GM18511 (cell line): Measurements from ENCODE around the gene RNF222.
A peak's percentile ranks its signal among the peaks of the same experiment; 100 is the strongest.
"Not testable (repeated sequence)": the region's sequence is repeated elsewhere in the genome, so short reads cannot be mapped to it uniquely, and the experiment has no call there.

ENCODE experiments used
- ATAC-seq: cut with Tn5 transposase; IDR thresholded peaks from one replicate; pipeline ENCODE4 v1.9.1; 2021; ENCODE audit warnings: mild to moderate bottlenecking, moderate library complexity; ENCODE audit not compliant: unreplicated experiment

RNF222 gene

GRCh38 chr17:8382880-8383142, 14.8 kb downstream of the RNF222 start:
- ATAC-seq, result peak; percentile 15

GRCh38 chr17:8382052-8382879, 15.4 kb downstream of the RNF222 start:
- no peak for ATAC-seq

GRCh38 chr17:8380049-8380448, 17.6 kb downstream of the RNF222 start:
- ATAC-seq, result no peak

GRCh38 chr17:8378117-8378516, 19.5 kb downstream of the RNF222 start:
- ATAC-seq, result not testable (repeated sequence)

GRCh38 chr17:8377422-8377821, 20.2 kb downstream of the RNF222 start:
- no peak for ATAC-seq

- peak; percentile 86 for ATAC-seq
Measured at GRCh38 chr17:8376271-8377067, 21.2 kb downstream of the RNF222 start, which contains the start of gene KRABD2. KRABD2 (minus strand) TSS chr17:8376704.

GRCh38 chr17:8375738-8376259, 21.8 kb downstream of the RNF222 start:
- ATAC-seq, result no peak

GRCh38 chr17:8373856-8374255, 23.8 kb downstream of the RNF222 start:
- not testable (repeated sequence) for ATAC-seq

GRCh38 chr17:8372422-8372821, 25.2 kb downstream of the RNF222 start:
- ATAC-seq, result no peak

GRCh38 chr17:8371786-8372185, 25.8 kb downstream of the RNF222 start:
- no peak for ATAC-seq

- no peak for ATAC-seq
Measured at GRCh38 chr17:8369944-8370343, 27.7 kb downstream of the RNF222 start.

- ATAC-seq, result no peak
Measured at GRCh38 chr17:8368193-8368592, 29.4 kb downstream of the RNF222 start.

- ATAC-seq, result no peak
Measured at GRCh38 chr17:8366231-8366630, 31.4 kb downstream of the RNF222 start.

- ATAC-seq, result no peak
Measured at GRCh38 chr17:8365143-8365542, 32.5 kb downstream of the RNF222 start.

- ATAC-seq, result no peak
Measured at GRCh38 chr17:8362651-8363332, 34.8 kb downstream of the RNF222 start.

GRCh38 chr17:8360751-8361150, 36.9 kb downstream of the RNF222 start:
- no peak for ATAC-seq

GRCh38 chr17:8360260-8360659, 37.4 kb downstream of the RNF222 start:
- no peak for ATAC-seq

GRCh38 chr17:8359769-8360168, 37.9 kb downstream of the RNF222 start:
- no peak for ATAC-seq

- no peak for ATAC-seq
Measured at GRCh38 chr17:8357910-8358309, 39.7 kb downstream of the RNF222 start.

- no peak for ATAC-seq
Measured at GRCh38 chr17:8354236-8354635, 43.4 kb downstream of the RNF222 start.

GRCh38 chr17:8353736-8354135, 43.9 kb downstream of the RNF222 start:
- ATAC-seq, result no peak
